MV-4-11 (cell line): ENCODE measurements around the gene TNFAIP2.
"Not testable (repeated sequence)": the region's sequence is repeated elsewhere in the genome, so short reads cannot be mapped to it uniquely, and the experiment has no call there.

Experiments
- DNase-seq: peaks from one replicate; lab custom pipeline; 2025; lab: John Stamatoyannopoulos, UW

TNFAIP2 gene

GRCh38 chr14:103135333-103136260, 12.3 kb downstream of the TNFAIP2 start:
- no peak for DNase-seq

GRCh38 chr14:103136388-103137271, 13.4 kb downstream of the TNFAIP2 start:
- peak; percentile 35 for DNase-seq

- no peak for DNase-seq
Measured at GRCh38 chr14:103137689-103138300, 14.5 kb downstream of the TNFAIP2 start.

DNA sequence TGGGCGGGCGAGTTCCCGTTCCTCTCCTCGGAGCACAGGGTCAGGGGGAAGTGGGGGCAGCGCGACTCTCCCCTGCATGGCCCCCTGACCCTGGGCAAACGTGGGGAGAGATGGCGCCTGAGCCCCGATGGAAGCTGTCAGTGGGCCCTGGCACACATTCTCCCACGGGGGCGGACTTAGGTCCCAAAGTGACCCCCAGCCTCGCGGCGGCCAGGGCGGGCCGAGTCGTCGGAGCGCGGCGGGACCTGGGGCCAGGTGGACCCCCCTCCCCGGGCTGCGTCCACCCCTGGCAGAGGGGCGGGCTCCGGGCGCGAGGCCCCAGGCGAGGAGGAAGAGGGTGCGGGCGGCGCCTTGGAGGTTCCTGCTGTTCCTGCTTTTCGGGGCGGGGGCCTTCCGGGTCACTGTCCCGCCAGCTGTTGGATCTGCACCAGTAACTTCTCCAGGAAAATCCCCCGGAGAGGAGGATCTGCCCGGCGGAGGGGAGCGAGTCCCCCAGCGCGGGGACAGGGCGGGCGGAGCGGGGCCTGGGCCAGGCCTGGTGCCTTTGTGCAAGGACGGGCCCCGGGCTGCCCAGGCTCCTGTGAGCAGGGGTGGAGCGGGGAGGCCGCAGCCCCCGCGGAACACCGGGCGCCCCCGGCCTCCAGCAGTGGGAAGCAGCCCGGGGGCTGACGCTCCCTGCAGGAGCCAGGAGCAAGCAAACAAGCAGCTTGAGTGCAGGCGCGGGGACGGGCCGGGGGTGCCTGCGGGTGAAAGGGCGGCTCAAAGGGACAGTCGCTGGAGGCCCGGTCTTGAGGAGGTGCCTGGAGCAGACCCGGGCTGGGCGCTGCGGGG, 15.3 kb downstream of the TNFAIP2 start:
- no peak for DNase-seq

- DNase-seq, result no peak
Measured at GRCh38 chr14:103139132-103140025, 16.1 kb downstream of the TNFAIP2 start.

- no peak for DNase-seq
Measured at GRCh38 chr14:103140316-103141109, 17.3 kb downstream of the TNFAIP2 start.

GRCh38 chr14:103141117-103141796, 18.0 kb downstream of the TNFAIP2 start:
- DNase-seq, result peak; percentile 22

DNA sequence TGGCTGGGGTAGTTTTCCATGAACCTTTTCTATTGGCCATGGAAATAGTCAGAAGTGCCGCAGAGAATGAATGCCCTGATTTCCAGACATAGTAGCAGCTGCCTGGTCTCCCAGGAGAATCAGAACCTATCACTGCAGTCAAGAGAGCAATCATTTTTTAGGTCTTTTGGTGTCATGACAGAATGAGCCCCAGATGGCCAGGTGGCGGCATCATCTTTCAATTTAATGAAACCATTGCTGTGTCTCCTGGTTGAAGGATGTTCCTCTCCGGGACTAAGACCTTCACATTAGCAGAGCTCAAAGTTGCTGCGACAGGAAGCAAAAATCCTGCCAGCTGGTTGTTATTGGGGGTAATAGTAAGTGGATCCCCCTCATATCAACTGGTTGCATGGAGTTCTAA, 18.8 kb downstream of the TNFAIP2 start:
- DNase-seq, result no peak

GRCh38 chr14:103142721-103143302, 19.6 kb downstream of the TNFAIP2 start:
- DNase-seq, result no peak

DNA sequence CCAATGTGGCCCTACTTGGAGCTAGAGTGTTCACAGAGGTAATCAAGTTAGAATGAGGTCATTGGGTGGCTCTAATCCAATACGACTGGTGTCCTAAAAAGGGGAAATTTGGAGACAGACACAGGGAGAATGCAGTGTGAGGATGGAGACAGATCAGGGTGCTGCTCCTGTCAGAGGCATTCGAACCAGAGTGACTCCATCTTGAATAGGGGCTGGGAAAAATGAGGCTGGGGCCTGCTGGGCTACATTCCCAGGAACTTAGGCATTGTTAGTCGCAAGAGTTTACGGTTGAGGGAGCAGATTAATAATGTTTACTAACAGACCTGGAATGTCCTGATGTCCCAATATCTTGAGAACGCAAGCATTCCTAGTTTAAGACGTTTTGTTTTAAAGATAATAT, 20.2 kb downstream of the TNFAIP2 start:
- no peak for DNase-seq

DNA sequence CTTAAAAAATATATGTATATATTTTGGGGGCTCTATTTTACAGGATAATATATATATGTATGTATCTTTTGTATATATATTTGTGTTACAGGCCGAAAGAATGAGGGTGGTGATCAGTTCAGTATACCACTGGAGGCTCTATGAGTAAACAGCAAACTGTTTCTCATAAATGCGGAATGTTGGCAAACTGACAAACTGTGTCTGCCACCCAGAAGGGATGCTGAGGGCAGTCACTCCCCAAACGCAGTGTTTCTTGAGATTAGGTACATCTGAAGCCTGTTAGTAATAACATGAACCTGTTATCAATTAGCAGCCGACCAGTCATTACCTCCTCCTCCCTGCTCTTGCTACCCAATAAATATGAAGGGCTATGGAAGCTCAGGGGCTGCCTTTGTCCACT, 20.8 kb downstream of the TNFAIP2 start:
- no peak for DNase-seq

DNA sequence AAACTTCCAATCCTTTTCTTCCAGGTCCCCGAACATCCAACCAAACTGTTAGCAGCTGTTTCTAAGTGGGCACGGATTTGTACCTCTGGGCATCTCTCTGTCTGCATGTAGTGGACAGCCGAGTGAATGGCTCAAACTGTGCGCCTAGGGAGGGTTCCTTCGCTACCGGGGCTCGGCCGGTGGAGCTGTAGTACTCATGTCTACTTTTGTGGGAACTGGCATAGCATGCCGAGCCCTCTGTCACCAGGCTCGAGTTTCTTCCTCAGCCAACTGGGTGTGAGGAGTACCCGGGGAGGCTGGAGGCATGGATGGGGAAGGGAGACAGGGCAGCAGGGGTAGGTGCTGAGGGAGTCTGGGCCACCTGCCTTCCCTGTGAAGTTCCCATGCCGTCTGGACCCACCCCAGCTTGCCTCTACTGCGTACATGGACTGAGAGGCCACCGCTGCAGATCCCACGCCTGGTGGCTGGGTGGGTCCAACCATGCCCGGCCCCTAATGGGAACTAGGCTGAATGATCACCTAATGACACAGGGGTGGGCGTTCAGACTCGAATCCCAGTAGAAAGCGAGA, 23.0 kb downstream of the TNFAIP2 start:
- no peak for DNase-seq

GRCh38 chr14:103149351-103150237, 26.3 kb downstream of the TNFAIP2 start:
- DNase-seq, result no peak

DNA sequence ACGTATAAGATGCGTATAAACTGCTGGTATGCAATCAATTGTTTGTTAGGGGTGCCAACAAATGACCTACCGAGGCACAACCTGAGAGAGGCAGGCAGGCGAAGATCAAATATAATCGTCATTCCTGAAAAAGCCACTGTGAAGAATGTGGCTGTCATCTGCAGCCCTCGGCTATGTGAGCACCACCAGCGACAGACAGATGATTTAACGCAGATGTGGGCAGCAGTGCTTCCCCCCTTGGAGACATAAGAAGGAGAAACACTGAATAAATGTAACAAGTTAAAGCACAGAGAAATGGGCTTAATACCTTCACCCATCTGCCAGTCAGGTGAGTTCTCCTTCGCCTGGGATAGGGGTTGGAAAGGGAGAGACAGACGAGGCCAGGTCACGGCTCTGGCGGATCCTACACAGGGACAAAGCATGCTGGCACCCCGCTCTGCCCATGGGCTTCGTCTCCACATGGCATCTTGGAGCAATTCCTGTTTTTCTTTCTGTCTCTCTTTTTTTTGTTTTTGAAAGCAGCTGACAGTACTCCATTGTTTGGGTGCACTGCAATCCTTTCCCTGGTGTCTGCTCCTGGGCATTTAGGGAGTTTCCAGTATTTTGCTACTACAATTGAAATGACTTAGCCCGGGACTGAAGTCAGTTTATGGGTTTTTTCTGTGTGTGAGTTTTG, 28.1 kb downstream of the TNFAIP2 start:
- DNase-seq, result no peak

DNA sequence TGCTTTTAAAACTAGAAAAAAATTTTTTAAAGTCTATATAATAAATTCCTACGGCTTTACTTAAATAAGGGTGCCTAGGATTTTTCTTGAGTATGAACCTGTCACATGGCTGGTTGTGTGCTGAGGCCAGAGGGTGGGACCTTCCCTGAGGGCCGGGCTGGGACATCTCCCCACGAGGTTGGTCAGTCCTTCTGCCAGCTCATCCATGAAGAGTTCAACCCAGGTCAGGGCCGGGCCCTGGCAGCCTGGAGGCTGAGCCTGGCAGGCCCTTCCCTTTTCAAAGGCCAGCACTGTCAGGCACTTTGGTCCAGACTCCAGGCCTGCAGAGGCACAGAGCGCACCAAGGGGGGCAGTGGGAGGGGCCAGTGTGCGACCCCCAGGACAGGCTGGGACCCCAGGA, 31.7 kb downstream of the TNFAIP2 start:
- peak; percentile 68 for DNase-seq

GRCh38 chr14:103155416-103155815, 32.2 kb downstream of the TNFAIP2 start:
- not testable (repeated sequence) for DNase-seq
